Mucosa of gallbladder (tissue), 1 donor: ENCODE measurements around the gene SLC16A6. TPM values are rescaled to one million over a fixed set of nuclear protein-coding genes. Genes with fewer than 3 reads are reported as not detected.
A peak's percentile ranks its signal among the peaks of the same experiment; 100 is the strongest.
"Not testable (repeated sequence)": the region's sequence is repeated elsewhere in the genome, so short reads cannot be mapped to it uniquely, and the experiment has no call there.

Experiments
- DNase-seq: peaks from one replicate; pipeline ENCODE4 v3.0.0-alpha.2; 2020; ENCODE audit warnings: low spot score
- total RNA-seq: library from RNA; stranded (reverse); gene quantifications from one replicate; pipeline ENCODE4 v1.2.1, GENCODE V29; 2021
- donor health status: DM: no; HTN: no; CAD: no.

SLC16A6 gene
- total RNA-seq, 1 donor from 2014 or later: 0.49 TPM

DNA sequence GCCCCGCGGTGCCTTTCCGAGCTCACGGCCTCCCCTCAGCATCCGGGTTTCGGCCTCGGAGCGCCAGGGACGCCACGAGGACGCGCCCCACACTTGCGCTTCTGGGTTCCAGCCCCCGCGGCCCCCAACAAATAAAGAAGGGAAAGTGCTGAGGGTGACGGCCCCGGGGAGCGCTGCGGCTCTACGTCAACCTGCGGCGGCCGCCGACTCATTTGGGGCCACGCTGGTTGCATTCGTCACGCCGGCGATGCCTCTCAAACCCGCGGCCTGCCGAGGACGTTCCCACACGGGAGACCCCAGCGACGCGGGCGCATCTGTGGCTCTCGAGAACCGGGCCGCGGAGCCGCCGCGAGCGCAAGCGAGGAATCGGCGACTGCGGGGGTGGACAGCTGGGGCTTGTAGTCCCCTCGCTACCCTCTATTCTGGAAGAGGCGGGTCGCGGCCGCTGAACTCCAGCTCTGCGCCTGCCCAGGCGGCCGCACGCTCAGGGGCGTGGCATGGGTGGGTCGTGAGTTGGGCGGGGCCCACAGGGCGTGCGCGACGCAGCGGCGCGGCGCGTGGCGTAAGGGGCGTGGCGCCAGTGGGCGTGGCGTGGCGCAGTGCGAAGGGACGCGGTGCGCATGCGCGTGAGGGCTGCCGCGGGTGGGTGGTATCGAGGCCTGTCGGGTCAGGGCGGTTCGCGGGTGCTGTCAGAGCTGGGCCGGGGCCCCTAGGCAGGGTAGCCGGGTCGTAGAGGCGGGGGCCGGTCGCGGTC, 43.3 kb downstream of the SLC16A6 start, which contains the start of gene AMZ2:
TSS of gene AMZ2 (plus strand) at position 599 of the 754 bp plus-strand sequence. CDS start 2,145 bp downstream, outside the sequence.
- DNase-seq: peak; percentile 95

DNA sequence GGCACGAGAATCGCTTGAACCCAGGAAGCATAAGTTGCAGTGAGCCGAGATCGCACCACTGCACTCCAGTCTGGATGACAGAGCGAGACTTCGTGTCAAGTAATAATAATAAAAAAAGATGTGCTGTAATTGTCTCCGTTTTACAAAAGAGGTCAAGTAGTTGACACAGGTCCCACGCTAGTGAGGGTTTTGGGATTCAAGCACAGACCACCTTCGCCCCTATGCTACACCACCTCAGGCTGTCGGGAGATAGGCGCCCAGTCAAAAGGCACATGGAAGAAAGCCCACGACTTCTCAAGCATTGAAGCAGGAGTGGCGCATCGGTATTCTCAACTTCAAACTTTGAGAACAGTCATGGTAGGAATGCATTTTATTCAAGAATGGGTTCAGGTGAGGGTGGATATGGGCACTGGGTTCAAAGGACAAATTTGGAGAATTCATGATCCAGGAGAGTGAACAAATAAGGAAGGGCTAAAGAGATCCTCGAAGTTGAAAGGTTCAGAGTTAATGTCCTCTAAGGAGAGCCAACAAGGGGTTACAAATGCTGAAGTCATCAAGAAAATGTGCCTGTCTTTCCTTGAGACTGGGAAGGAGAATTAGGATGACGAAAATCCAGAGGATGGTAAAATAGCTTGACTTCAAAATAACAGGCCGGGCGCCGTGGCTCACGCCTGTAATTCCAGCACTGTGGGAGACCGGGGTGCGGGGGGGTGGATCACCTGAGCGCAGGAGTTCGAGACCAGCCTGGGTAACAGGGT, 44.5 kb downstream of the SLC16A6 start:
- DNase-seq: no peak

DNA sequence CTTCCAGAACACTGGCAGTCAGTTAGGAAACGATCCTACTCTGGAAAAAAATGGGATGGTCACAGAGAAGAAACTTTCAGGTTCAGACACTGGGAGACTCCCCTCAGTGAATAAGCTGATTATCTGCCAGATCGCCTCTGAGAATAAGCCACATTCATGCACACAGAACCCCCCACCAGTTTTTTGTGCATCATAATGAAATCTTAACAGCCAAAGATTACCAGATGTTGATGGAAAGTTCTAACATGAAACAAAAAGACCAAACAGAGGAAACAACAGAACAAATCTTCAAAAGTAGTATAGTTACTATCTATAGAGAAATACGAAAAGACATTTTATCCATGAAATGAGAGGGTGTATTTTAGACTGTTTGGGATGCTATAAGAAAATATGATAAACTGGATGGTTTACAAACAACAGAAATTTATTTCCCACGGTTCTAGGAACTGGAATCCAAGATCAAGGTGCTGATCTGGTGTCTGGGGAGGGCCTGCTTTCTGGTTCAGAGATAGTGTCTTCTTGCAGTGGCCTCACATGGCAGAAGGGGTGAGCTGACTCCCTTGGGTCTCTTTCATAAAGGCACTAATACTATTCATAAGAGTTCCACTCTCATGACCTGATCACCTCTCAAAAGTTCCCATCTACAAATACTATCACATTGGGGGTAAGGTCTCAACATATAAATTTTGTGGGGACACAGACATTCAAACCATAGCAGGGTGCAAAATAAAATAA, 51.1 kb downstream of the SLC16A6 start:
- DNase-seq: no peak

DNA sequence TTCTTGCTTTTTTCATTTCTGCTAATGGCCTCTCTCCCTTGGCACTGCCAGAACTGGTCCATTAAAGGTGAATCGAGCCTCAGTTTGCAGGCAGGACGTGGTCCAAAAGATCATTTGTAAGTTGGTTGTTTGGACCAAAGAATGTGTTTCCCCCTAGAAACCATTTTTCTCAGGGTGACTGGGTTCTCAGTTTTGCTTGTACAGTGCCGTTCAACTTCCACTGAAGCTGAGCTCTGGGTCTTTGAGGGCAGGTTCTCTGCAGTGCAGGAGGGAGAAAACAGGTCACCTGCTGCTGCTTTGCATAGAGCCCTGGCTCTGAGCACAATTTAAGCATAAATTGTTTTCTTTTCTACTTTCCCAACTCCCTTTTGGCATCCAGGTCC, 52.1 kb downstream of the SLC16A6 start:
- no peak for DNase-seq

DNA sequence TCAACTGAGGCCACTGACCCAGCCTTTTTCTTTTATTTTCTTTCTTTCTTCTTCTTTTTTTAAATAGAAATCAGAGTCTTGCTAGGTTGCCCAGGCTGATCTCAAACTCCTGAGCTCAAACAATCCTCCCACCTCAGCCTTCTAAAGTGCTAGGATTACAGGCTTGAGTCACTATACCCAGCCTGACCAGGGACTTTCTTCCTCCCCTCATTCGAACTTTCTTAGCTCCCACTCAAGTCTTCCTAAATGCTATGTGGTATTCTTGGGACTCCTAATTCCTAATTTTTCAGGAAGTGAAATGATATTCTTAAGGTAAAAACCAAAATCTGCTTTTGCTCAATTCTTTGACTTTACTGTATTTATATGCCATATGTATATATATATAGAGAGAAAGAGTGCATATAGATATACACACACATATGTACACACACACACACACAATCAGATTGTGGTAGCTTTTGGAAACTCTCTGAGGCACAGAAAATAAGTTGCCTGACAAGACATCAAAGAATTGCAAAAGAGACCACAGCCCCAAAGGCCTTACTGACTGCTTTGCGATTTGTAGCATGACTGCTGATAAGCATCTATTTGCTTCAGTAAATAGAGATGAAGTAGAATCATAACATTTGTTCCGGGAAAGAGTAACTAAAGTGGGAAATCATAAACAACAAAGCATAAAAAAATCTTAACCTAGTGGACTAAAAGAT, 52.6 kb downstream of the SLC16A6 start:
- no peak for DNase-seq

GRCh38 chr17:68237369-68238163, 53.4 kb downstream of the SLC16A6 start:
- DNase-seq: peak; percentile 44

DNA sequence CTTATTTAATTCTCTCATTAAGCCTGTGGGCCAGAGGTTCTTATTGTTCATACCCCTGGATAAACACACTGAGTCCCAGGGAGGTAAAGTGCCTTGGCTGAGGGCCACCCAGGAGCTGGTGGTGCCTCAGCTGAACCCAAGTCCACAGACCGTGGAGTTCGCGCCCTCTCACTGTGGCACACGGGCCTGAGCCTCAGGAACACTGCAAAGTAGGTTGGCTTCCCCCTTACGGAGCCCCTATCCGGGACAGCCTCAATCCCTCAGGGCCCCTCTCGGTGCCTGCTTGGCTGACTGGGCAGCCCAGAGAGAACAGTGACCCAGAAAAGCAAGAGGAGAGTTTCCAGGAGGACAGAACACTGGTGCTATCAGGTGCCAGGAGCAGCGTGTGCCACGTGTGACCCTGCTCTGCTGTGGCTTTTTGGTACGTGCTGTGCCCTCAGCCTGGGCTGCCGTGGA, 55.6 kb downstream of the SLC16A6 start:
- not testable (repeated sequence) for DNase-seq

DNA sequence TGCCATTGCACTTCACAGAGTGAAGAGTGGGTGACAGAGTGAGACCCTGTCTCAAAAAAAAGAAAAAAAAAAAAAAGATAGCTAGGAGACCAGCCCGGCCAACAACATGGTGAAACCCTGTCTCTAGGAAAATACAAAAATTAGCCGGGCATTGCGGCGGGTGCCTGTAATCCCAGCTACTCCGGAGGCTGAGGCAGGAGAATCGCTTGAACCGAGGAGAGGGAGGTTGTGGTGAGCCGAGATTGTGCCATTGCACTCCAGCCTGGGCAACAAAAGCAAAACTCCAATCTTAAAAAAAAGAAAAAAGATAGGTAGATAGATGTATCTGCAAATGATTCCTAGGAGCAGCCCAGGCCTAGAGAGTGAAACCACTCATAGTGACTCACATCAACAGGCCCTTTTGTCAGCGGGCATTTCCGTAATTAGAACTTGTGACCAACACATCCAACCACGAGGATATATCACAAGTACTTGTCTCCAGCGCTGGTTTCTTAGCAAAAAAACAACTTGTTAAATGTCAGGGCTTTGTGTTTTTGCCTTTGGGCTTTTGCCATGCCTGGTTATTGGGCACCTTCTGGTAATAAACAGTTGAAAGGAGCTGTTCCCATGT, 56.1 kb downstream of the SLC16A6 start:
- peak; percentile 50 for DNase-seq

DNA sequence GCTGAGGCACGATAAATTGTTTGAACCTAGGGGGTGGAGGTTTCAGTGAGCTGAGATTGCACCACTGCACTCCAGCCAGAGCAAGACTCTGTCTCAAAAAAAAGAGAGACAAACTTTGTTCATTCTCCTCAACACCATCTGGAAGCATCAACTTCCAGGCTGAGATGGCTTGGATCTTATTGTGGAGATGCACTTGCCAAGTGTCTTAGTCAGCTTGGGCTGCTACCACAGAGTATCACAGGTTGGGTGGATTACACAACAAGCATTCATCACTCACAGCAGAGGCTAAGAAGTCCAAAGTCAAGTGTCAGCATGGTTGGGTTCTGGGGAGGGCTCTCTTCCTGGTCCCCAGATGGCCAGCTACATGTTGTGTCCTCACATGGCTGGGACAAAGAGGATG, 58.2 kb downstream of the SLC16A6 start:
- not testable (repeated sequence) for DNase-seq

DNA sequence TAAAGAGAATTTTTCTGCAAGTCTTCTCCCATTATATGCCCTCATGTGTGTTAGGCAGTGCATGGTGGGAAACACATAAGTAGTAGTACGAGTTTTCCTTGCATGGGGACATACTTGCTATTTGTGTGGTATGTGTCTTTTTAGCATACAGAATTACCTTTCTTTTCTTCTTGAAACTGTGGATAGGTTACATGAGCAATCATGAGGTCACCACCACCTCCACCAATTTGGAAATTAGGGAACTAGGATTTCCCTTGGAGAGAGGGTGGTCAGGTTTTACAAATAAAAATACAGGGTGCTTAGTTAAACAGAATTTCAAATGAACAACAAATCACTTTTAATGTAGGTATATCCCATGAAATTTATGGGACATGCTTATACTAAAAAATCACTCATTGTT, 59.4 kb downstream of the SLC16A6 start:
- no peak for DNase-seq

- not testable (repeated sequence) for DNase-seq
These were observed 59.8 kb downstream of the SLC16A6 start for GRCh38 chr17:68231131-68231530.

GRCh38 chr17:68229619-68230018, 61.3 kb downstream of the SLC16A6 start:
- DNase-seq: no peak

DNA sequence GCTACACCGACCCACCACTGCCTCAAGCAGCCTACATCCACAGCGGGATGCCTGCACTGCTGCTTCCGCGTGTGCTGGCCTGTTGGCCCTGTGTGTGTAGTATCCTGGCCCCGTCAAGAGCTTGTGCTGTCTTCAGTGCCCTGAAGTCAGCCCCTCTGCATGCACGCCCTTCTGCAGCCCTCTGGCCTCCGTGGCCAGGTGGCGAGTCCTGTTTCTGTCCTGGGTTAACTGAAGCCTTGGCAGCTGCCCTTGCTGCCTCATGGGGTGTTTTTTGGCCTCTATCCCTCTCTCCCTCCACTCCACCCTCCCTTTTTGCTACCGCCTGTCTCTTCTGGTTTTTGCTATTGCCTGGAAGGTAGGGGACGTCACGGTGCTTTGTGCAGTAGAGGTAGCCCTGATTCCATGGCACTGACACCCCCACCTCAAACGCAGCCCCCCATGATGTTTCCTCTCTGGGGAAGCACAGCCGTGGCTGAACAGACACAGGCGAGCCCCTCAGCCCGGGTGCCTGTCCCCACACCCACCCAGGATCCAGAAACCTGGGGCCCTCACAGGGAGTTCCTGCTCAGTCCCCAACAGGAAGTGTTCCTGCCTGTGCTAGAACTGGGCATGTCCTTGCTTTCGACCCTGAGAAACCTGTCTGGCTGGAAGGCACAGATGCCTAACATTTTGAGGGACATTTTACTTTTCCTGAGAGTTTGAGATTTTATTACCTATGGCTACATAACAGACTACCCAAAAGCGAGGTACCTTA, 61.9 kb downstream of the SLC16A6 start:
- DNase-seq: no peak

DNA sequence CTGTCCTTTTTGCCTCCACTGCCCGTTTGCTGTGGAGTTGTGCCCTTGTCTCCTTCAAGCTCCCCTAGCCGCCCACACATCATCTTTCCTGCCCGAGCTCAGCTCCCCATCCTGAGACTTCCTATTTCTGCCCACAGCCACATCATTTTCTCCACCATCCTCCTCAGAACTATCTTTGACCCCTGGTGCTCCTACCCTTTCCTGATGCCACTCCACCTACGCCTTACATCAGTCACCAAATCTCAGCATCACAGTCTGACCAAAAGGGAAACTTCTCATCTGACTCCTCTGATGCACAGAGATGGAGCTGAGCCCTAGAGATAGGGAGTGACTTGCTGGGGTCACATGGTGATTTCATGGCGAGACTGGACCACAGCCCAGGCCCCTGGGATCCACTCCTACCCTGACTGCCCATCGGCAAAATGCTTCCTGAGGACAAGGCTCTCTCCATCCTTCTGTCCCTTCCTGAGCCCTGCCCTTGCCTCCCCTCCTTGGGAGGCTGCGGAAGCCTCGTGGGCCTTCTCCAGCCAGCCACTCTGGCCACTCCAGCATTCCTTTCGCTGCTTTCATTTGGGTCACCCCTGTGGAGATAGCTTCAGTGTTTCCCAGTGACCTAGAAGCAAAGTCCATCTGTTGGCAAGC, 62.8 kb downstream of the SLC16A6 start:
- not testable (repeated sequence) for DNase-seq

GRCh38 chr17:68225055-68225454, 65.9 kb downstream of the SLC16A6 start:
- DNase-seq: not testable (repeated sequence)

DNA sequence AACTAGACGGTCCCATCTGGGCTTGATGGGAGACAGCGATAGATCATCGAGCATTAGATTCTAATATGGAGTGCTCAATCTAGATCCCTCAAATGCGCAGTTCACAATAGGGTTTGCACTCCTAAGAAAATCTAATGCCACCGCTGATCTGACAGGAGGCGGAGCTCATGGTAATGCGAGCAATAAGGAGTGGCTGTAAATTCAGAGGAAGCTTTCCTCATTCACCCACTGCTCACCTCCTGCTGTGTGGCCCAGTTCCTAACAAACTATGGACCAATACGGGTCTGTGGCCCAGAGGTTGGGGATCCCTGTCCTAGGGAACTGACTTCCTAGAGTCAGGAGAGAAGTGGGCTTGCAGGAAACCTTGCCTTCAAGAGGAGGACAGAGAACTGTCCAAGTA, 68.3 kb downstream of the SLC16A6 start:
- DNase-seq: no peak

GRCh38 chr17:68221786-68222185, 69.1 kb downstream of the SLC16A6 start:
- no peak for DNase-seq

- DNase-seq: not testable (repeated sequence)
These were observed 70.1 kb downstream of the SLC16A6 start for GRCh38 chr17:68220786-68221185.

- DNase-seq: not testable (repeated sequence)
These were observed 70.7 kb downstream of the SLC16A6 start for GRCh38 chr17:68220186-68220585.
